H9 (cell line): ENCODE data around the gene RPLP2. TPM values are rescaled to one million over a fixed set of nuclear protein-coding genes. Genes with fewer than 3 reads are reported as not detected.
A peak's percentile ranks its signal among the peaks of the same experiment; 100 is the strongest.

ENCODE experiments used
- DNase-seq: peaks from one replicate; pipeline ENCODE4 v3.0.0-alpha.2; 2017
- H2AFZ ChIP-seq: one replicate; pipeline ENCODE4 v1.6.1; 2013; ENCODE audit warnings: mild to moderate bottlenecking, low read length, control low read depth, moderate library complexity
- H2AK5ac ChIP-seq: 2 replicates; pipeline ENCODE4 v1.6.1; 2013; ENCODE audit warnings: low read length, control low read depth, mixed read lengths; ENCODE audit not compliant: insufficient read length
- H2BK120ac ChIP-seq: one replicate; pipeline ENCODE4 v1.6.1; 2013; ENCODE audit warnings: low read depth, mild to moderate bottlenecking, low read length, control low read depth, inconsistent platforms; ENCODE audit not compliant: poor library complexity, severe bottlenecking
- H2BK12ac ChIP-seq: 2 replicates; pipeline ENCODE4 v1.6.1; 2013; ENCODE audit warnings: low read length, control low read depth, mixed read lengths, low read depth; ENCODE audit not compliant: insufficient read length
- H2BK15ac ChIP-seq: 2 replicates; pipeline ENCODE4 v1.6.1; 2013; ENCODE audit warnings: low read depth, low read length, control low read depth
- H2BK20ac ChIP-seq: one replicate; pipeline ENCODE4 v1.6.1; 2013; ENCODE audit warnings: low read depth, mild to moderate bottlenecking, low read length, control low read depth, inconsistent platforms; ENCODE audit not compliant: poor library complexity, severe bottlenecking
- H2BK5ac ChIP-seq: 2 replicates; pipeline ENCODE4 v1.6.1; 2013; ENCODE audit warnings: low read length, control low read depth, mixed read lengths; ENCODE audit not compliant: insufficient read length
- H3K14ac ChIP-seq: 2 replicates; pipeline ENCODE4 v1.6.1; 2013; ENCODE audit warnings: low read length, control low read depth; ENCODE audit not compliant: insufficient read depth
- H3K18ac ChIP-seq: 2 replicates; pipeline ENCODE4 v1.6.1; 2013; ENCODE audit warnings: low read depth, mild to moderate bottlenecking, mixed read lengths, low read length, control low read depth; ENCODE audit not compliant: insufficient read length
- H3K23ac ChIP-seq: 2 replicates; pipeline ENCODE4 v1.6.1; 2013; ENCODE audit warnings: low read length, control low read depth, mixed read lengths, low read depth; ENCODE audit not compliant: insufficient read length
- H3K23me2 ChIP-seq: 2 replicates; pipeline ENCODE4 v1.6.1; 2013; ENCODE audit warnings: low read depth, mild to moderate bottlenecking, mixed read lengths, low read length, control low read depth; ENCODE audit not compliant: insufficient read length, poor library complexity, severe bottlenecking
- H3K27ac ChIP-seq: 2 replicates; pipeline ENCODE4 v1.5.1; 2013; ENCODE audit warnings: low read length, control low read depth, mixed read lengths, low read depth; ENCODE audit not compliant: insufficient read length
- H3K27me3 ChIP-seq: 2 replicates; pipeline ENCODE4 v1.6.1; 2013; ENCODE audit warnings: low read length, control low read depth, inconsistent platforms; ENCODE audit not compliant: insufficient read depth
- H3K4ac ChIP-seq: 2 replicates; pipeline ENCODE4 v1.6.1; 2013; ENCODE audit warnings: low read depth, mild to moderate bottlenecking, control low read depth, inconsistent platforms, low read length, moderate library complexity
- H3K4me1 ChIP-seq: 2 replicates; pipeline ENCODE4 v1.6.1; 2013; ENCODE audit warnings: low read length, control low read depth, inconsistent platforms; ENCODE audit not compliant: insufficient read depth
- H3K4me2 ChIP-seq: 2 replicates; pipeline ENCODE4 v1.6.1; 2013; ENCODE audit warnings: low read length, control low read depth, mixed read lengths; ENCODE audit not compliant: insufficient read length, insufficient read depth
- H3K56ac ChIP-seq: 2 replicates; pipeline ENCODE4 v1.6.1; 2013; ENCODE audit warnings: low read depth, mild to moderate bottlenecking, mixed read lengths, low read length, control low read depth; ENCODE audit not compliant: insufficient read length
- H3K79me1 ChIP-seq: 2 replicates; pipeline ENCODE4 v1.6.1; 2013; ENCODE audit warnings: low read depth, mild to moderate bottlenecking, moderate library complexity, low read length, control low read depth, inconsistent platforms; ENCODE audit not compliant: insufficient read depth, poor library complexity, severe bottlenecking
- H3K79me2 ChIP-seq: 2 replicates; pipeline ENCODE4 v1.6.1; 2013; ENCODE audit warnings: low read length, control low read depth, inconsistent platforms; ENCODE audit not compliant: insufficient read depth
- H3K9ac ChIP-seq: 2 replicates; pipeline ENCODE4 v1.6.1; 2013; ENCODE audit warnings: low read length, control low read depth, mixed read lengths; ENCODE audit not compliant: insufficient read length; ENCODE audit errors: extremely low read depth
- H3K9me3 ChIP-seq: one replicate; pipeline ENCODE4 v1.6.1; 2013; ENCODE audit warnings: low read depth, low read length, inconsistent platforms; ENCODE audit not compliant: control insufficient read depth
- H3T11ph ChIP-seq: one replicate; pipeline ENCODE4 v1.6.1; 2013; ENCODE audit warnings: mild to moderate bottlenecking, low read length, control low read depth, inconsistent platforms
- H4K20me1 ChIP-seq: one replicate; pipeline ENCODE4 v1.6.1; 2013; ENCODE audit not compliant: control insufficient read depth, insufficient read length, insufficient read depth
- H4K5ac ChIP-seq: 2 replicates; pipeline ENCODE4 v1.6.1; 2013; ENCODE audit warnings: low read depth, mild to moderate bottlenecking, mixed read lengths, low read length, control low read depth; ENCODE audit not compliant: insufficient read length
- H4K8ac ChIP-seq: replicated peaks from 2 replicates; pipeline ENCODE4 v1.6.1; 2013; ENCODE audit warnings: low read length, control low read depth, mixed read lengths, low read depth; ENCODE audit not compliant: insufficient read length
- H4K91ac ChIP-seq: 2 replicates; pipeline ENCODE4 v1.6.1; 2013; ENCODE audit warnings: low read depth, mild to moderate bottlenecking, moderate library complexity, mixed read lengths, low read length, control low read depth; ENCODE audit not compliant: insufficient read length
- H3K27ac Mint-ChIP-seq, 3 experiments: 2 replicates in 2 of 3; 3 replicates in 1 of 3; pipeline ENCODE4 v1.8.0; 2020 to 2021; ENCODE audit warnings: mixed read lengths in 3 of 3, mild to moderate bottlenecking in 1 of 3, moderate library complexity in 1 of 3
- H3K27me3 Mint-ChIP-seq: 2 replicates; pipeline ENCODE4 v1.8.0; 2021; ENCODE audit warnings: low read depth, mild to moderate bottlenecking, moderate library complexity, mixed read lengths
- H3K36me3 Mint-ChIP-seq, 3 experiments: 2 replicates in 2 of 3; 3 replicates in 1 of 3; pipeline ENCODE4 v1.8.0; 2020 to 2021; ENCODE audit warnings: low read depth in 3 of 3, mixed read lengths in 3 of 3; ENCODE audit not compliant: insufficient read depth in 1 of 3
- H3K4me1 Mint-ChIP-seq, 2 experiments: 2 replicates each; pipeline ENCODE4 v1.8.0; 2020; ENCODE audit warnings: mixed read lengths in 2 of 2
- H3K4me3 Mint-ChIP-seq, 2 experiments: 2 replicates in 1 of 2; 3 replicates in 1 of 2; pipeline ENCODE4 v1.8.0; 2020 to 2021; ENCODE audit warnings: mild to moderate bottlenecking in 2 of 2, mixed read lengths in 2 of 2, moderate library complexity in 1 of 2
- H3K9me3 Mint-ChIP-seq, 2 experiments: 2 replicates in 1 of 2; 3 replicates in 1 of 2; pipeline ENCODE4 v1.8.0; 2020; ENCODE audit warnings: mild to moderate bottlenecking in 2 of 2, mixed read lengths in 2 of 2, moderate library complexity in 1 of 2
- WGBS: extraction: QIAGEN DNeasy Blood & Tissue Kit; methylation state at CpG from one replicate; pipeline ENCODE4 v1.1.7; 2013; ENCODE audit warnings: missing lambda C conversion rate, low lambda C conversion rate, mixed read lengths; ENCODE audit not compliant: insufficient read length; ENCODE audit errors: extremely low coverage; 5-methylcytosine and 5-hydroxymethylcytosine counted together
- total RNA-seq: library from RNA; stranded (reverse); gene quantifications from 2 replicates; pipeline ENCODE4 v1.2.1, GENCODE V29; 2021
- TF ChIP-seq, protein P1 (sequence below): fragments of 200-600 bp; sonication (generic); conservative IDR thresholded peaks from 3 replicates; pipeline ENCODE4 v1.8.0; 2021; ENCODE audit warnings: antibody characterized with exemption, mild to moderate bottlenecking

Gene RPLP2
- total RNA-seq, 1 experiment from 2014 or later, result 2,138 TPM

DNA sequence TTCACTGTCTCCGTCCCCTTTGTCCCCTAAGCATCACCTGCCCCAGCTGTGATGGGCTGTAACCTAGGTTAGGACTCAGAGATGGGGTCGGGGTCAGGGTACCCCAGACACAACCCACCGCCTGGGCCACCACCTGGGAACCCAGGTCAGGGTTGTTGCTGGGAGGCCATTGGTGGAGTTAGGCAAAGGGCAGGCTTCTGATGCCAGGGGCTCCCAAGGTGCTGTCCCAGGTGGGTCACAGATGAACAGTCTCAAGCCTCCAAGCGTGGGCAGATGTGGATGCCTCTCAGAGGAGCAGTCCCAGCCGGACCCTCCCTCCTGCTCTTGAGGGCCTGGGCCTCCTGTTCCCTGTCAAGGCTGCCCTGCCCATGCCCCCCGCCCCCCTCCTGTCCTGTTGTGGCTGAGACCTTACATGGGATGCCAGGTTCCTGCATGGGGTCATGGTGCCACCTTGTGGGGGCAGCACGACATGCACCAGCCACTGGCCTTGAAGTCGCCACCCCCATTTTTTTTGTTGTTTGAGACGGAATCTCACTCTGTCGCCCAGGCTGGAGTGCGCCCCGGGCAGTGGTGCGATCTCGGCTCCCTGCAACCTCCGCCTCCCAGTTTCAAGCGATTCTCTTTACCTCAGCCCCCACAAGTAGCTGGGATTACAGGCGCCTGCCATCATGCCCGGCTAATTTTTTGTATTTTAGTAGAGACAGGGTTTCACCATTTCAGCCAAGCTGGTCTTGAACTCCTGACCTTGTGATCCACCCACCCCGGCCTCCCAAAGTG lies 44.6 kb upstream of the RPLP2 start:
- H3K4me2 ChIP-seq, result no peak overlapping the region
- no peak overlapping the region for H2BK12ac ChIP-seq
- no peaks in the 10 kb centered on the region for H4K20me1 ChIP-seq
- H2AK5ac ChIP-seq, result no peak overlapping the region
- no peaks in the 10 kb centered on the region for H3K79me2 ChIP-seq
- H3K9me3 ChIP-seq, result no peaks in the 10 kb centered on the region
- H3K23ac ChIP-seq, result no peak overlapping the region
- DNase-seq, result peak; percentile 86
- H3K27ac ChIP-seq, result no peak overlapping the region
- no peak overlapping the region for H3K9ac ChIP-seq
- Mint-ChIP-seq H3K27ac (peak overlapping the region; percentile 44 to 95 (median 72); a peak in 4 of 7 replicates), H3K27me3 (no peaks in the 10 kb centered on the region), H3K36me3 (peaks cover 24 to 70% (median 56%) of the 10 kb centered on the region in 3 experiments; a peak in 6 of 7 replicates), H3K4me3 (no peak overlapping the region; a peak in 1 of 5 replicates), H3K9me3 (no peaks in the 10 kb centered on the region), H3K4me1 (peaks cover 11 to 15% of the 10 kb centered on the region in 2 experiments)
- no peak overlapping the region for H4K8ac ChIP-seq
- no CpG with 5 or more reads among the region's 19 CpGs for WGBS
- no peak overlapping the region for H2BK20ac ChIP-seq
- H3K27me3 ChIP-seq, result no peaks in the 10 kb centered on the region
- no peak overlapping the region for H3K18ac ChIP-seq
- H3K14ac ChIP-seq, result no peak overlapping the region
- no peak overlapping the region for H3K56ac ChIP-seq
- H3T11ph ChIP-seq, result no peak overlapping the region
- H3K4ac ChIP-seq, result no peak overlapping the region
- TF ChIP-seq, protein P1, sequence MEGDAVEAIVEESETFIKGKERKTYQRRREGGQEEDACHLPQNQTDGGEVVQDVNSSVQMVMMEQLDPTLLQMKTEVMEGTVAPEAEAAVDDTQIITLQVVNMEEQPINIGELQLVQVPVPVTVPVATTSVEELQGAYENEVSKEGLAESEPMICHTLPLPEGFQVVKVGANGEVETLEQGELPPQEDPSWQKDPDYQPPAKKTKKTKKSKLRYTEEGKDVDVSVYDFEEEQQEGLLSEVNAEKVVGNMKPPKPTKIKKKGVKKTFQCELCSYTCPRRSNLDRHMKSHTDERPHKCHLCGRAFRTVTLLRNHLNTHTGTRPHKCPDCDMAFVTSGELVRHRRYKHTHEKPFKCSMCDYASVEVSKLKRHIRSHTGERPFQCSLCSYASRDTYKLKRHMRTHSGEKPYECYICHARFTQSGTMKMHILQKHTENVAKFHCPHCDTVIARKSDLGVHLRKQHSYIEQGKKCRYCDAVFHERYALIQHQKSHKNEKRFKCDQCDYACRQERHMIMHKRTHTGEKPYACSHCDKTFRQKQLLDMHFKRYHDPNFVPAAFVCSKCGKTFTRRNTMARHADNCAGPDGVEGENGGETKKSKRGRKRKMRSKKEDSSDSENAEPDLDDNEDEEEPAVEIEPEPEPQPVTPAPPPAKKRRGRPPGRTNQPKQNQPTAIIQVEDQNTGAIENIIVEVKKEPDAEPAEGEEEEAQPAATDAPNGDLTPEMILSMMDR, result peak; percentile 76
- no peak overlapping the region for H4K91ac ChIP-seq
- no peaks in the 10 kb centered on the region for H3K79me1 ChIP-seq
- no peak overlapping the region for H4K5ac ChIP-seq
- H2BK120ac ChIP-seq, result no peak overlapping the region
- H2BK15ac ChIP-seq, result no peak overlapping the region
- H2BK5ac ChIP-seq, result no peak overlapping the region
- H3K4me1 ChIP-seq, result no peaks in the 10 kb centered on the region
- no peak overlapping the region for H2AFZ ChIP-seq
- H3K23me2 ChIP-seq, result no peaks in the 10 kb centered on the region
